HEK293 (cell line): ENCODE results near the gene VTA1.

ENCODE experiments used
- EGR2 ChIP-seq: fragments of 450-650 bp; formaldehyde crosslinking; IDR thresholded peaks from 2 replicates; pipeline ENCODE4 v1.5.1; 2016; ENCODE audit warnings: low read depth, missing biosample characterization, missing genetic modification characterization
- GFI1B ChIP-seq: fragments of 450-650 bp; formaldehyde crosslinking; IDR thresholded peaks from 2 replicates; pipeline ENCODE4 v1.5.1; 2016; ENCODE audit warnings: missing biosample characterization, missing genetic modification characterization
- GLI2 ChIP-seq: fragments of 450-650 bp; formaldehyde crosslinking; IDR thresholded peaks from 2 replicates; pipeline ENCODE4; 2017; ENCODE audit warnings: missing biosample characterization, missing genetic modification characterization, low read depth, borderline replicate concordance
- GLI4 ChIP-seq: fragments of 450-650 bp; formaldehyde crosslinking; IDR thresholded peaks from 2 replicates; pipeline ENCODE4 v1.5.1; 2016; ENCODE audit warnings: missing biosample characterization, missing genetic modification characterization
- KLF7 ChIP-seq: fragments of 450-650 bp; formaldehyde crosslinking; IDR thresholded peaks from 2 replicates; pipeline ENCODE4 v1.5.1; 2016; ENCODE audit warnings: missing biosample characterization, missing genetic modification characterization, borderline replicate concordance
- KLF8 ChIP-seq: fragments of 450-650 bp; formaldehyde crosslinking; IDR thresholded peaks from 2 replicates; pipeline ENCODE4 v1.5.1; 2016; ENCODE audit warnings: missing biosample characterization, missing genetic modification characterization
- REPIN1 ChIP-seq: fragments of 450-650 bp; formaldehyde crosslinking; IDR thresholded peaks from 2 replicates; pipeline ENCODE4 v1.5.1; 2017; ENCODE audit warnings: missing biosample characterization, missing genetic modification characterization, low read depth
- SETDB1 ChIP-seq: IDR thresholded peaks from one replicate; pipeline ENCODE4 v1.6.1; 2017; ENCODE audit warnings: mild to moderate bottlenecking, low read length, moderate library complexity, mixed read lengths; ENCODE audit not compliant: insufficient read length
- ZBTB21 ChIP-seq: fragments of 450-650 bp; formaldehyde crosslinking; IDR thresholded peaks from 2 replicates; pipeline ENCODE4 v1.5.1; 2017; ENCODE audit warnings: missing biosample characterization, missing genetic modification characterization
- ZFP37 ChIP-seq: fragments of 450-650 bp; formaldehyde crosslinking; IDR thresholded peaks from 2 replicates; pipeline ENCODE4 v1.5.1; 2016; ENCODE audit warnings: missing biosample characterization, missing genetic modification characterization
- ZIC2 ChIP-seq: fragments of 450-650 bp; formaldehyde crosslinking; IDR thresholded peaks from 2 replicates; pipeline ENCODE4 v1.5.1; 2016; ENCODE audit warnings: missing biosample characterization, missing genetic modification characterization
- ZNF132 ChIP-seq: fragments of 450-650 bp; formaldehyde crosslinking; IDR thresholded peaks from 2 replicates; pipeline ENCODE4 v1.5.1; 2017; ENCODE audit warnings: missing biosample characterization, missing genetic modification characterization, borderline replicate concordance
- ZNF202 ChIP-seq: fragments of 450-650 bp; formaldehyde crosslinking; IDR thresholded peaks from 2 replicates; pipeline ENCODE4 v1.5.1; 2016; ENCODE audit warnings: missing biosample characterization, missing genetic modification characterization, borderline replicate concordance
- ZNF221 ChIP-seq: fragments of 450-650 bp; formaldehyde crosslinking; IDR thresholded peaks from 2 replicates; pipeline ENCODE4 v1.5.1; 2017; ENCODE audit warnings: missing biosample characterization, missing genetic modification characterization, borderline replicate concordance
- ZNF23 ChIP-seq: fragments of 450-650 bp; formaldehyde crosslinking; IDR thresholded peaks from 2 replicates; pipeline ENCODE4 v1.5.1; 2016; ENCODE audit warnings: missing biosample characterization, missing genetic modification characterization, borderline replicate concordance
- ZNF37A ChIP-seq: fragments of 450-650 bp; IDR thresholded peaks from 2 replicates; pipeline ENCODE4 v1.5.1; 2018; ENCODE audit warnings: missing biosample characterization, missing genetic modification characterization
- ZNF426 ChIP-seq: fragments of 450-650 bp; formaldehyde crosslinking; IDR thresholded peaks from 2 replicates; pipeline ENCODE4 v1.5.1; 2017; ENCODE audit warnings: missing biosample characterization, missing genetic modification characterization, mild to moderate bottlenecking, inconsistent platforms, moderate library complexity
- ZNF530 ChIP-seq: fragments of 450-650 bp; formaldehyde crosslinking; IDR thresholded peaks from 2 replicates; pipeline ENCODE4 v1.5.1; 2016; ENCODE audit warnings: low read depth, missing biosample characterization, missing genetic modification characterization
- ZNF555 ChIP-seq: fragments of 450-650 bp; formaldehyde crosslinking; conservative IDR thresholded peaks from 2 replicates; pipeline ENCODE4 v1.5.1; 2017; ENCODE audit warnings: missing biosample characterization, mild to moderate bottlenecking, missing genetic modification characterization, inconsistent platforms
- ZNF585B ChIP-seq: fragments of 450-650 bp; formaldehyde crosslinking; IDR thresholded peaks from 2 replicates; pipeline ENCODE4 v1.5.1; 2016; ENCODE audit warnings: missing biosample characterization, missing genetic modification characterization
- ZNF701 ChIP-seq: fragments of 450-650 bp; formaldehyde crosslinking; IDR thresholded peaks from 2 replicates; pipeline ENCODE4 v1.5.1; 2016; ENCODE audit warnings: missing biosample characterization, missing genetic modification characterization
- TF ChIP-seq, protein P1 (sequence below): fragments of 450-650 bp; formaldehyde crosslinking; IDR thresholded peaks from 2 replicates; pipeline ENCODE4 v1.5.1; 2016; ENCODE audit warnings: missing biosample characterization, missing genetic modification characterization
- TF ChIP-seq, protein P2 (sequence below): fragments of 450-650 bp; formaldehyde crosslinking; IDR thresholded peaks from 2 replicates; pipeline ENCODE4 v1.5.1; 2017; ENCODE audit warnings: missing biosample characterization, missing genetic modification characterization
- TF ChIP-seq, protein P3 (sequence below): sonication (generic); formaldehyde crosslinking; IDR thresholded peaks from 2 replicates; pipeline ENCODE4 v1.8.1; 2022; ENCODE audit warnings: mild to moderate bottlenecking, moderate library complexity, missing genetic modification reagents
- TF ChIP-seq, protein P4 (sequence below): fragments of 450-650 bp; formaldehyde crosslinking; IDR thresholded peaks from 2 replicates; pipeline ENCODE4 v1.5.1; 2016; ENCODE audit warnings: missing biosample characterization, missing genetic modification characterization, borderline replicate concordance
- TF ChIP-seq, protein P5 (sequence below): fragments of 450-650 bp; formaldehyde crosslinking; conservative IDR thresholded peaks from 2 replicates; pipeline ENCODE4 v1.5.1; 2016; ENCODE audit warnings: low read depth, missing biosample characterization, missing genetic modification characterization

Gene VTA1

DNA sequence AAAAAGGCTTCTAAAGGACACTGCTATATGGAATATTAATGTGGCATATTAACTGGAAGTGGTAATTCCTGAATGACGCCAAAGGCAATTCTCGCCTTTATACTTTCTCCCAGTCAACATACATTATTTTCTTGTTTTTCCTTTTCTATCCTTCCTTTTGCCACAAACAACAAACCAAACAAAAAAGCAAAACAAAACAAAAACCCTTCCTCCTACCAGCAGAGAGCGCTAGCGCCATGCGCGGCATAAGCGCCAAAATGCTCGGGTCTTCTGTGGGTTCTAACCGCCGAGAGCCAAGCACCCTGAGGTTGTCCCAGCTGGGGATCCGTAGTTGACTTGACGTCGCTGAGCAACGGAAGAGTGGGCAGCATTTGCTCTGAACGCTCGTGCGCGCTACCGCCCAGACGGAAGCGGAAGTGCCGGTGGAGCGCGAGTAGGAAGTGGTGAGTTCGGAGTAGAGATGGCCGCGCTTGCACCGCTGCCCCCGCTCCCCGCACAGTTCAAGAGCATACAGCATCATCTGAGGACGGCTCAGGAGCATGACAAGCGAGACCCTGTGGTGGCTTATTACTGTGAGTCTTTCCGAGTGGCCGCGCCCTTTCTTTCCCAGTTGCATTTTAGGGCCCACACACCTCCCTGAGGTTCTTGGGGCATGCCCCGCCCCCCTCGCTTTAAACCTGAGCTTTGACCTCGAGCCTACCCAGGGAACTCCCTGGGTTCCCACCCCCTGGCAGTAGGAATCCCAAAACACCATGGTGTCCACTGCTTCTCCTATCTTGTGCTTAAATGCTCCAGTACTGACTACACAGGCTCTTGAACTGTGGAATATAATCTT, at the start of gene VTA1, which contains the start of gene NMBR (continued):
- TF ChIP-seq, protein P1, sequence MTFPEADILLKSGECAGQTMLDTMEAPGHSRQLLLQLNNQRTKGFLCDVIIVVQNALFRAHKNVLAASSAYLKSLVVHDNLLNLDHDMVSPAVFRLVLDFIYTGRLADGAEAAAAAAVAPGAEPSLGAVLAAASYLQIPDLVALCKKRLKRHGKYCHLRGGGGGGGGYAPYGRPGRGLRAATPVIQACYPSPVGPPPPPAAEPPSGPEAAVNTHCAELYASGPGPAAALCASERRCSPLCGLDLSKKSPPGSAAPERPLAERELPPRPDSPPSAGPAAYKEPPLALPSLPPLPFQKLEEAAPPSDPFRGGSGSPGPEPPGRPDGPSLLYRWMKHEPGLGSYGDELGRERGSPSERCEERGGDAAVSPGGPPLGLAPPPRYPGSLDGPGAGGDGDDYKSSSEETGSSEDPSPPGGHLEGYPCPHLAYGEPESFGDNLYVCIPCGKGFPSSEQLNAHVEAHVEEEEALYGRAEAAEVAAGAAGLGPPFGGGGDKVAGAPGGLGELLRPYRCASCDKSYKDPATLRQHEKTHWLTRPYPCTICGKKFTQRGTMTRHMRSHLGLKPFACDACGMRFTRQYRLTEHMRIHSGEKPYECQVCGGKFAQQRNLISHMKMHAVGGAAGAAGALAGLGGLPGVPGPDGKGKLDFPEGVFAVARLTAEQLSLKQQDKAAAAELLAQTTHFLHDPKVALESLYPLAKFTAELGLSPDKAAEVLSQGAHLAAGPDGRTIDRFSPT (tag by site-specific recombination): peak; percentile 76
- TF ChIP-seq ZNF426 (tag by site-specific recombination): no peak
- TF ChIP-seq, protein P2, sequence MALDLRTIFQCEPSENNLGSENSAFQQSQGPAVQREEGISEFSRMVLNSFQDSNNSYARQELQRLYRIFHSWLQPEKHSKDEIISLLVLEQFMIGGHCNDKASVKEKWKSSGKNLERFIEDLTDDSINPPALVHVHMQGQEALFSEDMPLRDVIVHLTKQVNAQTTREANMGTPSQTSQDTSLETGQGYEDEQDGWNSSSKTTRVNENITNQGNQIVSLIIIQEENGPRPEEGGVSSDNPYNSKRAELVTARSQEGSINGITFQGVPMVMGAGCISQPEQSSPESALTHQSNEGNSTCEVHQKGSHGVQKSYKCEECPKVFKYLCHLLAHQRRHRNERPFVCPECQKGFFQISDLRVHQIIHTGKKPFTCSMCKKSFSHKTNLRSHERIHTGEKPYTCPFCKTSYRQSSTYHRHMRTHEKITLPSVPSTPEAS (tag by site-specific recombination): no peak
- no peak for TF ChIP-seq ZNF555 (tag by site-specific recombination)
- no peak for TF ChIP-seq ZNF585B (tag by site-specific recombination)
- TF ChIP-seq GLI4: peak; percentile 39; the same call in 1 of the 2 replicates
- TF ChIP-seq ZNF701 (tag by site-specific recombination): no peak
- TF ChIP-seq ZFP37 (tag by site-specific recombination): peak; percentile 64; the same call in 1 of the 2 replicates
- peak; percentile 85 for TF ChIP-seq ZBTB21 (tag by site-specific recombination)
- TF ChIP-seq SETDB1: peak; percentile 86
- TF ChIP-seq ZNF530 (tag by site-specific recombination): no peak
- no peak for TF ChIP-seq GLI2
- peak; percentile 84 for TF ChIP-seq EGR2 (tag by site-specific recombination)
- 0 out of 2 replicates have a peak, but pooled peaks have one; percentile 60 for TF ChIP-seq KLF8 (tag by site-specific recombination)
- TF ChIP-seq ZNF221 (tag by site-specific recombination): no peak
- TF ChIP-seq, protein P3, sequence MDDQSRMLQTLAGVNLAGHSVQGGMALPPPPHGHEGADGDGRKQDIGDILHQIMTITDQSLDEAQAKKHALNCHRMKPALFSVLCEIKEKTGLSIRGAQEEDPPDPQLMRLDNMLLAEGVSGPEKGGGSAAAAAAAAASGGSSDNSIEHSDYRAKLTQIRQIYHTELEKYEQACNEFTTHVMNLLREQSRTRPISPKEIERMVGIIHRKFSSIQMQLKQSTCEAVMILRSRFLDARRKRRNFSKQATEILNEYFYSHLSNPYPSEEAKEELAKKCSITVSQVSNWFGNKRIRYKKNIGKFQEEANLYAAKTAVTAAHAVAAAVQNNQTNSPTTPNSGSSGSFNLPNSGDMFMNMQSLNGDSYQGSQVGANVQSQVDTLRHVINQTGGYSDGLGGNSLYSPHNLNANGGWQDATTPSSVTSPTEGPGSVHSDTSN (CRISPR knock-in tag): peak; percentile 64; the same call in 1 of the 2 replicates
- TF ChIP-seq GFI1B: no peak; the same call in 1 of the 2 replicates
- no peak; the same call in 1 of the 2 replicates for TF ChIP-seq REPIN1 (tag by site-specific recombination)
- TF ChIP-seq KLF7 (tag by site-specific recombination): peak; percentile 30; the same call in 1 of the 2 replicates
- TF ChIP-seq ZNF23 (tag by site-specific recombination): no peak
- TF ChIP-seq ZIC2 (tag by site-specific recombination): peak; percentile 45
- TF ChIP-seq, protein P4, sequence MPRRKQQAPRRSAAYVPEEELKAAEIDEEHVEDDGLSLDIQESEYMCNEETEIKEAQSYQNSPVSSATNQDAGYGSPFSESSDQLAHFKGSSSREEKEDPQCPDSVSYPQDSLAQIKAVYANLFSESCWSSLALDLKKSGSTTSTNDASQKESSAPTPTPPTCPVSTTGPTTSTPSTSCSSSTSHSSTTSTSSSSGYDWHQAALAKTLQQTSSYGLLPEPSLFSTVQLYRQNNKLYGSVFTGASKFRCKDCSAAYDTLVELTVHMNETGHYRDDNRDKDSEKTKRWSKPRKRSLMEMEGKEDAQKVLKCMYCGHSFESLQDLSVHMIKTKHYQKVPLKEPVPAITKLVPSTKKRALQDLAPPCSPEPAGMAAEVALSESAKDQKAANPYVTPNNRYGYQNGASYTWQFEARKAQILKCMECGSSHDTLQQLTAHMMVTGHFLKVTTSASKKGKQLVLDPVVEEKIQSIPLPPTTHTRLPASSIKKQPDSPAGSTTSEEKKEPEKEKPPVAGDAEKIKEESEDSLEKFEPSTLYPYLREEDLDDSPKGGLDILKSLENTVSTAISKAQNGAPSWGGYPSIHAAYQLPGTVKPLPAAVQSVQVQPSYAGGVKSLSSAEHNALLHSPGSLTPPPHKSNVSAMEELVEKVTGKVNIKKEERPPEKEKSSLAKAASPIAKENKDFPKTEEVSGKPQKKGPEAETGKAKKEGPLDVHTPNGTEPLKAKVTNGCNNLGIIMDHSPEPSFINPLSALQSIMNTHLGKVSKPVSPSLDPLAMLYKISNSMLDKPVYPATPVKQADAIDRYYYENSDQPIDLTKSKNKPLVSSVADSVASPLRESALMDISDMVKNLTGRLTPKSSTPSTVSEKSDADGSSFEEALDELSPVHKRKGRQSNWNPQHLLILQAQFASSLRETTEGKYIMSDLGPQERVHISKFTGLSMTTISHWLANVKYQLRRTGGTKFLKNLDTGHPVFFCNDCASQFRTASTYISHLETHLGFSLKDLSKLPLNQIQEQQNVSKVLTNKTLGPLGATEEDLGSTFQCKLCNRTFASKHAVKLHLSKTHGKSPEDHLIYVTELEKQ (tag by site-specific recombination): no peak
- TF ChIP-seq ZNF37A (tag by site-specific recombination): no peak
- TF ChIP-seq, protein P5, sequence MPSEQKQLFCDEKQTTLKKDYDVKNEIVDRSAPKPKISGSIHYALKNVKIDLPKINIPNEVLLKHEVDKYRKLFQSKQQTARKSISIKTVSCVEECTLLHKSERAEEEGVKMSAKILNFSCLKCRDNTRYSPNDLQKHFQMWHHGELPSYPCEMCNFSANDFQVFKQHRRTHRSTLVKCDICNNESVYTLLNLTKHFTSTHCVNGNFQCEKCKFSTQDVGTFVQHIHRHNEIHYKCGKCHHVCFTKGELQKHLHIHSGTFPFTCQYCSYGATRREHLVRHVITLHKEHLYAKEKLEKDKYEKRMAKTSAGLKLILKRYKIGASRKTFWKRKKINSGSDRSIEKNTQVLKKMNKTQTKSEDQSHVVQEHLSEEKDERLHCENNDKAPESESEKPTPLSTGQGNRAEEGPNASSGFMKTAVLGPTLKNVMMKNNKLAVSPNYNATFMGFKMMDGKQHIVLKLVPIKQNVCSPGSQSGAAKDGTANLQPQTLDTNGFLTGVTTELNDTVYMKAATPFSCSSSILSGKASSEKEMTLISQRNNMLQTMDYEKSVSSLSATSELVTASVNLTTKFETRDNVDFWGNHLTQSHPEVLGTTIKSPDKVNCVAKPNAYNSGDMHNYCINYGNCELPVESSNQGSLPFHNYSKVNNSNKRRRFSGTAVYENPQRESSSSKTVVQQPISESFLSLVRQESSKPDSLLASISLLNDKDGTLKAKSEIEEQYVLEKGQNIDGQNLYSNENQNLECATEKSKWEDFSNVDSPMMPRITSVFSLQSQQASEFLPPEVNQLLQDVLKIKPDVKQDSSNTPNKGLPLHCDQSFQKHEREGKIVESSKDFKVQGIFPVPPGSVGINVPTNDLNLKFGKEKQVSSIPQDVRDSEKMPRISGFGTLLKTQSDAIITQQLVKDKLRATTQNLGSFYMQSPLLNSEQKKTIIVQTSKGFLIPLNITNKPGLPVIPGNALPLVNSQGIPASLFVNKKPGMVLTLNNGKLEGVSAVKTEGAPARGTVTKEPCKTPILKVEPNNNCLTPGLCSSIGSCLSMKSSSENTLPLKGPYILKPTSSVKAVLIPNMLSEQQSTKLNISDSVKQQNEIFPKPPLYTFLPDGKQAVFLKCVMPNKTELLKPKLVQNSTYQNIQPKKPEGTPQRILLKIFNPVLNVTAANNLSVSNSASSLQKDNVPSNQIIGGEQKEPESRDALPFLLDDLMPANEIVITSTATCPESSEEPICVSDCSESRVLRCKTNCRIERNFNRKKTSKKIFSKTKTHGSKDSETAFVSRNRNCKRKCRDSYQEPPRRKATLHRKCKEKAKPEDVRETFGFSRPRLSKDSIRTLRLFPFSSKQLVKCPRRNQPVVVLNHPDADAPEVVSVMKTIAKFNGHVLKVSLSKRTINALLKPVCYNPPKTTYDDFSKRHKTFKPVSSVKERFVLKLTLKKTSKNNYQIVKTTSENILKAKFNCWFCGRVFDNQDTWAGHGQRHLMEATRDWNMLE: peak; percentile 98
- no peak for TF ChIP-seq ZNF132 (tag by site-specific recombination)
- no peak for TF ChIP-seq ZNF202 (tag by site-specific recombination)
